A549 (cell line): ENCODE measurements around the gene COL5A1. TPM values are rescaled to one million over a fixed set of nuclear protein-coding genes. Genes with fewer than 3 reads are reported as not detected.

Experiments used
- ATAC-seq, 2 experiments: fragments of 200-7000 bp in 1 of 2; fragments of >200 bp in 1 of 2; cut with Nextera tagmentation in 1 of 2; cut with Tn5 transposase in 1 of 2; 3 replicates each; pipeline versions ENCODE4 v1.8.0 to v1.9.1; 2018 to 2020; ENCODE audit warnings: mild to moderate bottlenecking in 1 of 2, moderate library complexity in 1 of 2
- CTCF ChIA-PET: fragments of 300-600 bp; sonication (Branson Sonifier 250); formaldehyde crosslinking; extraction: SDS; loops from one replicate; lab custom pipeline; 2021; ENCODE audit warnings: antibody characterized with exemption, inconsistent platforms; lab: Yijun Ruan, JAX
- POLR2A ChIA-PET: fragments of 350-600 bp; formaldehyde crosslinking; extraction: SDS; loops from one replicate; lab custom pipeline; 2021; ENCODE audit warnings: antibody characterized with exemption, inconsistent platforms; lab: Yijun Ruan, JAX
- DNase-seq, 2 experiments: peaks; one replicate each; pipeline versions ENCODE4 v3.0.0 to v3.0.0-alpha.2; 2011 to 2016; ENCODE audit warnings: low read depth in 1 of 2, low spot score in 1 of 2
- FAIRE-seq: peaks from 2 replicates; lab custom pipeline; 2011; peaks lifted over from hg19 to GRCh38; lab: Jason Lieb, UNC
- H3K27ac ChIP-seq, 2 experiments: fragments of >200 bp; sonication (Bioruptor Twin); formaldehyde crosslinking; 3 replicates each; pipeline ENCODE4 v1.5.1; 2016 to 2017
- H3K4me1 ChIP-seq: fragments of >200 bp; sonication (Bioruptor Twin); formaldehyde crosslinking; 3 replicates; pipeline ENCODE4 v1.6.1; 2016
- H3K4me2 ChIP-seq: fragments of >200 bp; sonication (Bioruptor Twin); formaldehyde crosslinking; 3 replicates; pipeline ENCODE4 v1.6.1; 2016
- H3K4me3 ChIP-seq: fragments of >200 bp; sonication (Bioruptor Twin); formaldehyde crosslinking; 3 replicates; pipeline ENCODE4 v1.5.1; 2016
- H3K9me3 ChIP-seq: fragments of >200 bp; sonication (Bioruptor Twin); formaldehyde crosslinking; 3 replicates; pipeline ENCODE4 v1.6.1; 2016
- ATOH8 ChIP-seq: fragments of 250-450 bp; sonication (Bioruptor Pico); IDR thresholded peaks from 2 replicates; pipeline ENCODE4 v1.5.0; 2020; ENCODE audit warnings: low read depth, mild to moderate bottlenecking, moderate library complexity
- BCL3 ChIP-seq: fragments of >200 bp; sonication (Bioruptor Twin); formaldehyde crosslinking; IDR thresholded peaks from 3 replicates; pipeline ENCODE4 v1.6.1; 2016
- CEBPB ChIP-seq, 2 experiments: fragments of >200 bp in 1 of 2; sonication (Bioruptor Twin) in 1 of 2; formaldehyde crosslinking in 1 of 2; IDR thresholded peaks; 2 replicates each; pipeline ENCODE4 v1.6.1; 2012 to 2016
- CHD2 ChIP-seq: fragments of 150-350 bp; IDR thresholded peaks from 2 replicates; pipeline ENCODE4 v1.6.1; 2014; ENCODE audit warnings: low read length; ENCODE audit not compliant: partially characterized antibody
- E2F6 ChIP-seq: IDR thresholded peaks from 2 replicates; pipeline ENCODE4 v1.6.1; 2012; ENCODE audit warnings: low read depth, borderline replicate concordance
- FOXS1 ChIP-seq: fragments of 250-450 bp; sonication (Bioruptor Pico); IDR thresholded peaks from 2 replicates; pipeline ENCODE4 v1.5.0; 2020; ENCODE audit warnings: mild to moderate bottlenecking, moderate library complexity
- HDAC2 ChIP-seq: fragments of 200-600 bp; sonication (generic); IDR thresholded peaks from 2 replicates; pipeline ENCODE4 v1.6.1; 2016
- HES2 ChIP-seq: fragments of >200 bp; sonication (Bioruptor Twin); formaldehyde crosslinking; IDR thresholded peaks from 2 replicates; pipeline ENCODE4 v1.6.1; 2016
- HEYL ChIP-seq: fragments of 250-450 bp; sonication (Bioruptor Pico); IDR thresholded peaks from 2 replicates; pipeline ENCODE4 v1.8.0; 2021; ENCODE audit warnings: mild to moderate bottlenecking, moderate library complexity
- JUN ChIP-seq, 2 experiments: fragments of >200 bp; sonication (Bioruptor Twin); formaldehyde crosslinking; IDR thresholded peaks; 2 replicates in 1 of 2; 3 replicates in 1 of 2; pipeline ENCODE4 v1.6.1; 2016 to 2017
- JUNB ChIP-seq: fragments of >200 bp; sonication (Bioruptor Twin); formaldehyde crosslinking; IDR thresholded peaks from 2 replicates; pipeline ENCODE4 v1.6.1; 2016
- KDM1A ChIP-seq: fragments of 200-600 bp; sonication (generic); IDR thresholded peaks from 2 replicates; pipeline ENCODE4 v1.6.1; 2016; ENCODE audit warnings: low read depth, mild to moderate bottlenecking
- MAX ChIP-seq: IDR thresholded peaks from 2 replicates; pipeline ENCODE4 v1.6.1; 2012
- MAZ ChIP-seq: fragments of 150-350 bp; IDR thresholded peaks from 2 replicates; pipeline ENCODE4 v1.6.1; 2014; ENCODE audit warnings: antibody characterized with exemption, low read depth, low read length, borderline replicate concordance
- MYC ChIP-seq: IDR thresholded peaks from 2 replicates; pipeline ENCODE4 v1.6.1; 2012; ENCODE audit warnings: mild to moderate bottlenecking, inconsistent platforms, low read length, improper control_type of control experiment, borderline replicate concordance
- NFE2L2 ChIP-seq: fragments of 150-350 bp; conservative IDR thresholded peaks from 2 replicates; pipeline ENCODE4 v1.6.1; 2014; ENCODE audit warnings: low read length
- NPAS2 ChIP-seq: fragments of 250-450 bp; sonication (Bioruptor Pico); IDR thresholded peaks from 2 replicates; pipeline ENCODE4 v1.8.0; 2022; ENCODE audit warnings: mild to moderate bottlenecking, moderate library complexity, borderline replicate concordance
- NR3C1 ChIP-seq: fragments of >200 bp; sonication (Bioruptor Twin); formaldehyde crosslinking; IDR thresholded peaks from 3 replicates; pipeline ENCODE4 v1.6.1; 2017
- POLR2A ChIP-seq: IDR thresholded peaks from 2 replicates; pipeline ENCODE4 v1.6.1; 2012; ENCODE audit warnings: mild to moderate bottlenecking, low read length
- POLR2AphosphoS2 ChIP-seq: conservative IDR thresholded peaks from 2 replicates; pipeline ENCODE4 v1.6.1; 2012; ENCODE audit warnings: low read length, improper control_type of control experiment, inconsistent platforms
- RAD21 ChIP-seq, 2 experiments: fragments of >200 bp in 1 of 2; sonication (Bioruptor Twin) in 1 of 2; formaldehyde crosslinking in 1 of 2; IDR thresholded peaks in 1 of 2; conservative IDR thresholded peaks in 1 of 2; 2 replicates in 1 of 2; 3 replicates in 1 of 2; pipeline ENCODE4 v1.6.1; 2012 to 2018; ENCODE audit warnings: inconsistent platforms in 1 of 2
- RARB ChIP-seq: fragments of 250-450 bp; sonication (Bioruptor Pico); IDR thresholded peaks from 2 replicates; pipeline ENCODE4 v1.8.0; 2021; ENCODE audit warnings: mild to moderate bottlenecking, moderate library complexity
- RFX5 ChIP-seq: fragments of 450-650 bp; IDR thresholded peaks from 2 replicates; pipeline ENCODE4 v1.7.1; 2014; ENCODE audit warnings: antibody characterized with exemption, mild to moderate bottlenecking, moderate library complexity
- RNF2 ChIP-seq: fragments of 200-600 bp; sonication (generic); IDR thresholded peaks from 2 replicates; pipeline ENCODE4 v1.6.1; 2016; ENCODE audit warnings: low read depth, mild to moderate bottlenecking, antibody characterized with exemption, moderate library complexity, borderline replicate concordance
- TFCP2L1 ChIP-seq: fragments of 250-450 bp; sonication (Bioruptor Pico); IDR thresholded peaks from 2 replicates; pipeline ENCODE4 v1.5.0; 2021; ENCODE audit warnings: mild to moderate bottlenecking
- USF2 ChIP-seq: fragments of 450-650 bp; IDR thresholded peaks from 2 replicates; pipeline ENCODE4 v1.6.1; 2014; ENCODE audit warnings: antibody characterized with exemption
- ZFP36 ChIP-seq: fragments of 450-650 bp; IDR thresholded peaks from 2 replicates; pipeline ENCODE4 v1.6.1; 2014; ENCODE audit warnings: borderline replicate concordance; ENCODE audit not compliant: partially characterized antibody
- ZNF302 ChIP-seq: fragments of 250-450 bp; sonication (Bioruptor Pico); IDR thresholded peaks from 2 replicates; pipeline ENCODE4 v1.9.0; 2021; ENCODE audit warnings: inconsistent platforms, mild to moderate bottlenecking, moderate library complexity
- ZSCAN20 ChIP-seq: fragments of 250-450 bp; sonication (Bioruptor Pico); IDR thresholded peaks from 2 replicates; pipeline ENCODE4 v1.8.0; 2022; ENCODE audit warnings: mild to moderate bottlenecking, moderate library complexity
- WGBS: methylation state at CpG from one replicate; pipeline ENCODE4 v1.1.6; 2017; ENCODE audit errors: missing lambda C conversion rate; 5-methylcytosine and 5-hydroxymethylcytosine counted together
- polyA plus RNA-seq, 4 experiments: library from polyadenylated mRNA; depleted of rRNA in 3 of 4; stranded (reverse); fragments of >200 nt; fragmentation: RNase III in 1 of 4; extraction: RNeasy Plus Mini Kit Qiagen cat#74134 plus additional on column Dnase treatment in 1 of 4; gene quantifications; 2 replicates in 3 of 4; 3 replicates in 1 of 4; pipeline ENCODE4 v1.2.3, GENCODE V29; 2011 to 2017

COL5A1 gene
- polyA plus RNA-seq, 2 of the 4 experiments (the other 2 are of a cell fraction) = 16.1 to 67.5 TPM

GRCh38 chr9:134851020-134851419 lies 209.4 kb downstream of the COL5A1 start:
- POLR2A ChIA-PET = no interaction called here
- Histone ChIP-seq H3K9me3 (peaks cover 33% of the 10 kb centered on the region), H3K4me1 (no peaks in the 10 kb centered on the region), H3K27ac (no peak overlapping the region)
- no peak for FAIRE-seq
- no peak for TF ChIP-seq MYC
- TF ChIP-seq, all 56 proteins: peak for 0
- CTCF ChIA-PET = no interaction called here
- DNase-seq (no peak), ATAC-seq (no peak)
- Histone ChIP-seq H3K4me2 (no peak overlapping the region), H3K4me3 (no peak overlapping the region)
- whole genome bisulfite sequencing = 66% methylated on average over 9 of the region's 12 CpGs

GRCh38 chr9:134852906-134853654 lies 211.5 kb downstream of the COL5A1 start:
- DNase-seq = no peak
- no peak overlapping the region for H3K4me2 ChIP-seq
- peaks cover 31% of the 10 kb centered on the region for H3K9me3 ChIP-seq
- ChIA-PET POLR2A (no interaction called here), CTCF (no interaction called here)
- peaks cover 1% of the 10 kb centered on the region; the same call in 2 of the 3 replicates for H3K4me1 ChIP-seq
- FAIRE-seq = no peak
- H3K4me3 ChIP-seq = no peak overlapping the region
- ATAC-seq = peak in 1 of 2 experiments; percentile 17; a peak in 1 of 6 replicates
- no peak overlapping the region for H3K27ac ChIP-seq
- TF ChIP-seq RAD21 (conservative IDR thresholded peaks at IDR 0.05 in 1 of 2, IDR thresholded peaks at IDR 0.05 in 1 of 2) = no peak
- no peak for TF ChIP-seq HEYL (CRISPR knock-in tag)
- TF ChIP-seq FOXS1 (CRISPR knock-in tag) = no peak
- no peak for TF ChIP-seq CEBPB (IDR thresholded peaks at IDR 0.05)
- no peak for TF ChIP-seq HDAC2
- no peak for TF ChIP-seq USF2
- TF ChIP-seq KDM1A = no peak
- no peak for TF ChIP-seq RNF2
- TF ChIP-seq ZFP36 = no peak
- no peak for TF ChIP-seq TFCP2L1 (CRISPR knock-in tag)
- no peak for TF ChIP-seq NFE2L2
- no peak for TF ChIP-seq MAX
- TF ChIP-seq E2F6 = no peak
- 19% methylated on average over 6 of the region's 6 CpGs for WGBS

- WGBS = 44% methylated on average over 6 of the region's 6 CpGs
Observed at GRCh38 chr9:134853893-134854292, 212.3 kb downstream of the COL5A1 start.

GRCh38 chr9:134854541-134854981 lies 213.0 kb downstream of the COL5A1 start:
- ChIA-PET POLR2A (no interaction called here), CTCF (interaction anchor here (1.2 to 1.9 kb wide), 2 partner anchors 10 to 17 kb away, joined by 3 to 4 read pairs; no protein-coding TSS in a partner anchor)
- DNase-seq = no peak
- peaks cover 18% of the 10 kb centered on the region for H3K9me3 ChIP-seq
- no peak overlapping the region for H3K4me3 ChIP-seq
- ATAC-seq = no peak
- no peak for FAIRE-seq
- 67% methylated on average over 10 of the region's 11 CpGs for WGBS
- H3K27ac ChIP-seq = no peak overlapping the region
- no peak overlapping the region for H3K4me2 ChIP-seq
- peaks cover 11% of the 10 kb centered on the region for H3K4me1 ChIP-seq
- TF ChIP-seq CHD2 = no peak
- no peak for TF ChIP-seq POLR2AphosphoS2
- TF ChIP-seq RARB = no peak
- no peak for TF ChIP-seq HES2
- TF ChIP-seq ZFP36 = no peak
- TF ChIP-seq ZSCAN20 (CRISPR knock-in tag) = no peak
- TF ChIP-seq JUN (IDR thresholded peaks at IDR 0.05) = no peak
- no peak for TF ChIP-seq POLR2A
- no peak for TF ChIP-seq BCL3
- TF ChIP-seq ZNF302 = no peak
- no peak for TF ChIP-seq ATOH8 (CRISPR knock-in tag)
- TF ChIP-seq JUNB = no peak
- TF ChIP-seq NPAS2 = no peak
- TF ChIP-seq MAZ = no peak
- TF ChIP-seq RFX5 = no peak

More at GRCh38 chr9:134853893-134854292, 212.3 kb downstream of the COL5A1 start:
- ATAC-seq (no peak), DNase-seq (no peak), FAIRE-seq (no peak)
- Histone ChIP-seq H3K4me1 (peaks cover 10% of the 10 kb centered on the region), H3K9me3 (peaks cover 25% of the 10 kb centered on the region), H3K4me2 (no peak overlapping the region), H3K27ac (no peak overlapping the region), H3K4me3 (no peak overlapping the region)
- TF ChIP-seq NR3C1 = no peak
- CTCF ChIA-PET = no interaction called here
- POLR2A ChIA-PET = no interaction called here
